ENCODE measurements around the gene SLC9A9. TPM values are rescaled to one million over a fixed set of nuclear protein-coding genes. Genes with fewer than 3 reads are reported as not detected.

The SLC9A9 gene
- total and polyA plus RNA-seq, 7 experiments from 2014 or later, result 9.3 to 23.1 (median 16.6) TPM

DNA sequence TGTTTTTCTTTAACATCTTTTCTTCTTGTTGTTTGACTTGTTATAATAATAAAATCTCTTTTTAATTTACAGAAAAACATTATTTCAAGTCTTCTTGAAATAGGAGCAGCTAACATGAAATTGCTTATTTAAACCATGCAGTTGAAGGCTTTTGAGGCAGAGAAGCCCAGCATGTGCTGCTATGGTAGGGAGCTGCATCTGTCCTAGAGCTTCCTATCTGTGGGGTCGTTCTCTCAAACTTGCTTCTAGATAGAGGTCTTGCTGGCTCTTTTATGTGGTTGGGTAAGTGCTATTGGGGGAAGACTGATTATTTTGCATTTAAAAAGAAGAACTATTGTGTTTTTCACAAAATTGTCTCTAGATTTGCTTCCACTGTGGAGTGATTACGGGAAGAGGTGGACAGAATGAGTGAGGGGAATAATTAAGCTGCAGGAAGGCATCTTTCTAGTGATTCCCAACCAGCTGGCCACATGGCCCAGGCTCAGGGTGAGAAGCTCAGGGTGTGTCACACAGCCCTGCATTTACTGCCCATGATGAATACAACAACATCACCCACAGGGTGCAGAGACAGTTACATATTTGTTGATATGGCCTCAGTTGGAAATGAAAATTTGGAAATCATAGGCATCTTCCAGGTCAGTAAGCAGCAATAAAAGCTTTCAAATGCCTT, 630.0 kb downstream of the SLC9A9 start:
- Mint-ChIP-seq H3K4me1 (peaks cover 10 to 44% (median 35%) of the 10 kb centered on the region in 7 donors), H3K36me3 (peaks cover 0 to 2% (median 0%) of the 10 kb centered on the region in 5 donors), H3K27ac (peak overlapping the region in 1 of 9 donors; percentile 14), H3K27me3 (no peaks in the 10 kb centered on the region), H3K4me3 (no peak overlapping the region), H3K9me3 (peaks cover 0 to 3% (median 0%) of the 10 kb centered on the region in 11 donors)
- DNase-seq (no peak), ATAC-seq (no peak)
- H3K27me3 ChIP-seq (ENCODE audit: control insufficient read depth in 2 of 2, insufficient read depth in 2 of 2, low read length in 2 of 2), result no peaks in the 10 kb centered on the region
- no peaks in the 10 kb centered on the region for H3K36me3 ChIP-seq (ENCODE audit: control insufficient read depth in 2 of 3, insufficient read depth in 3 of 3, low read length in 3 of 3)
- H3K9me3 ChIP-seq (ENCODE audit: control insufficient read depth in 2 of 3, low read length in 3 of 3), result no peaks in the 10 kb centered on the region
- no peak overlapping the region for H3K27ac ChIP-seq (ENCODE audit: low read depth, low read length)
- intact Hi-C loops (cut with micrococcal nuclease), result loop anchor here in 1 of 2 donors (5.0 kb wide), 1 partner anchor 36 kb away; no protein-coding TSS in a partner anchor
- H3K4me3 ChIP-seq (ENCODE audit: low read length), result no peak overlapping the region
- H3K4me1 ChIP-seq (ENCODE audit: control insufficient read depth in 2 of 2, insufficient read depth in 2 of 2, low read length in 2 of 2), result peaks cover 0 to 11% of the 10 kb centered on the region in 2 donors
- ChIA-PET POLR2A (no interaction called here), CTCF (interaction anchor here (0.6 to 0.9 kb wide), 2 partner anchors 8 to 57 kb away, joined by 3 read pairs; no protein-coding TSS in a partner anchor)

DNA sequence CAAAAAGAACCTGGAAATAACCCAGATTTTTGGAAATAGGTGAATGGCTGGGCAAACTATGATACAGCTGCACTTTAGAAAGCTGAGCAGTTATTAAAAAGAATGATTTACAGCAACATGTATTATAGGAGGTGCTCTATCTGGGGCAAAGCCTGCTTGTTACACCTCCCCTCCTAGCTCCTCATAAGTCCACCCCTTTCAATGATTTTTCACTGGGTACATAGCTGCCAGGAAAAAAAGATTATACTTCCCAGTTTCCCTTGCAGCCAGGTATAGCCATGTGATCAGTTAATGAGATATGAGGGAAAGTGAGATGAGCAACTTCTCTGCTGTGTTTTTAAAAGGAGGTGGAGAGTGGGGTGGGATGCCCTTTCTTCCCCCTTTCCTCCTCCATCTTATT, 631.0 kb downstream of the SLC9A9 start:
- Histone ChIP-seq H3K36me3 (ENCODE audit: control insufficient read depth in 2 of 3, insufficient read depth in 3 of 3, low read length in 3 of 3) (no peaks in the 10 kb centered on the region), H3K4me3 (ENCODE audit: low read length) (no peak overlapping the region), H3K4me1 (ENCODE audit: control insufficient read depth in 2 of 2, insufficient read depth in 2 of 2, low read length in 2 of 2) (peaks cover 0 to 11% of the 10 kb centered on the region in 2 donors), H3K9me3 (ENCODE audit: control insufficient read depth in 2 of 3, low read length in 3 of 3) (no peaks in the 10 kb centered on the region), H3K27me3 (ENCODE audit: control insufficient read depth in 2 of 2, insufficient read depth in 2 of 2, low read length in 2 of 2) (no peaks in the 10 kb centered on the region), H3K27ac (ENCODE audit: low read depth, low read length) (no peak overlapping the region)
- intact Hi-C loops (cut with micrococcal nuclease), result loop anchor here in 1 of 2 donors (5.0 kb wide), 1 partner anchor 35 kb away; no protein-coding TSS in a partner anchor
- Mint-ChIP-seq H3K4me3 (peak overlapping the region in 9 of 10 donors; percentile 21 to 93 (median 79)), H3K27ac (peak overlapping the region in 7 of 9 donors; percentile 27 to 91 (median 76)), H3K27me3 (no peaks in the 10 kb centered on the region), H3K9me3 (peaks cover 0 to 3% (median 0%) of the 10 kb centered on the region in 11 donors), H3K36me3 (no peaks in the 10 kb centered on the region), H3K4me1 (peaks cover 10 to 44% (median 35%) of the 10 kb centered on the region in 7 donors)
- ChIA-PET CTCF (interaction anchor here (0.6 kb wide), 1 partner anchor 195 kb away, joined by 3 read pairs; no protein-coding TSS in a partner anchor), POLR2A (no interaction called here)
- no peak for DNase-seq
- no peak for ATAC-seq

DNA sequence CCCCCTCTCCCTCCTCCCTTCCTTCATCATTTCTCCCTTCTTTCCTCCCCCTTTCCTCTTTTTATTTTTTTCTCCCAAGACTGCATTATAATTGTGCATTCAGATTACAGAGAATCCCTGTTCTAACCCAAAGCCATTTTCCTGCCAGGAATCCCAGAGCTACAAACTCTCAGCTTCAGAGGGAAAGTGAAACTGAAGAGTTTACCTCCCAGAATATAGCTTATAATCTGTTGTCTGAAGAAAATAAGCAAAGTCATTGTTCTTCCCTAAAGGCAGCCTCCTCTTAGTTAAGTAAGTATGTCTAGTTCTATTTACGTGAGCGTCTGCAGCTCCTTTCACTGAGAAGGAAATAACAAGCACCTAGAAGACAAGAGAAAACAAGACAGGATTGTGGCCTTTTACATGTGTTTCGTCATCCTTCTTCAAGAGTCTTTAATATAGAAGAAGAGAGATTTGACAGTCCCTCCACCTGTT, 631.5 kb downstream of the SLC9A9 start:
- H3K4me3 Mint-ChIP-seq, result peak overlapping the region; percentile 22 to 93 (median 78)
- H3K4me1 Mint-ChIP-seq, result peaks cover 10 to 43% (median 35%) of the 10 kb centered on the region in 7 donors
- H3K27ac Mint-ChIP-seq, result peak overlapping the region; percentile 58 to 91 (median 76)
- CTCF ChIA-PET, result no interaction called here
- POLR2A ChIA-PET, result no interaction called here
- Histone ChIP-seq H3K27ac (ENCODE audit: low read depth, low read length) (peak overlapping the region; percentile 26), H3K4me3 (ENCODE audit: low read length) (peak overlapping the region; percentile 32), H3K36me3 (ENCODE audit: control insufficient read depth in 2 of 3, insufficient read depth in 3 of 3, low read length in 3 of 3) (no peaks in the 10 kb centered on the region), H3K27me3 (ENCODE audit: control insufficient read depth in 2 of 2, insufficient read depth in 2 of 2, low read length in 2 of 2) (no peaks in the 10 kb centered on the region), H3K9me3 (ENCODE audit: control insufficient read depth in 2 of 3, low read length in 3 of 3) (no peaks in the 10 kb centered on the region), H3K4me1 (ENCODE audit: control insufficient read depth in 2 of 2, insufficient read depth in 2 of 2, low read length in 2 of 2) (peaks cover 0 to 11% of the 10 kb centered on the region in 2 donors)
- intact Hi-C loops (cut with micrococcal nuclease), result loop anchor here in 1 of 2 donors (5.0 kb wide), 1 partner anchor 34 kb away; no protein-coding TSS in a partner anchor
- H3K36me3 Mint-ChIP-seq, result no peaks in the 10 kb centered on the region
- DNase-seq, result peak in 6 of 9 donors; percentile 18 to 51 (median 34)
- H3K27me3 Mint-ChIP-seq, result no peaks in the 10 kb centered on the region
- ATAC-seq, result peak; percentile 48
- peaks cover 0 to 3% (median 0%) of the 10 kb centered on the region in 11 donors for H3K9me3 Mint-ChIP-seq

Other genes starting within 250 kb of the SLC9A9 start
- 10 to 100 TPM; 11.7 to 29.2 (median 21.7) TPM for gene DIPK2A, start 123.4 kb upstream of the SLC9A9 start, total RNA-seq
- gene DIPK2A, start 123.4 kb upstream of the SLC9A9 start, polyA plus RNA-seq, result 1 to 10 TPM; 5.1 to 8.2 TPM